Neural cell (in vitro differentiated cells): Measurements from ENCODE around the gene MACROH2A2. TPM values are rescaled to one million over a fixed set of nuclear protein-coding genes. Genes with fewer than 3 reads are reported as not detected.

Source experiments
- H2AFZ ChIP-seq: fragments of 200-600, 300-800 bp; sonication (generic), shearing (Covaris generic); 2 replicates; pipeline ENCODE4 v1.6.0; 2014; ENCODE audit warnings: low read depth, mild to moderate bottlenecking, antibody characterized with exemption, low read length, moderate library complexity
- H3F3A ChIP-seq: fragments of 200-600 bp; shearing (Covaris generic); 2 replicates; pipeline ENCODE4 v1.6.1; 2016; ENCODE audit warnings: mild to moderate bottlenecking, moderate library complexity, mixed read lengths, antibody characterized with exemption, low read length; ENCODE audit not compliant: insufficient read depth, poor library complexity, severe bottlenecking
- H3K27ac ChIP-seq: fragments of 200-600, 300-800 bp; sonication (generic), shearing (Covaris generic); 2 replicates; pipeline ENCODE4 v1.5.1; 2014; ENCODE audit warnings: mild to moderate bottlenecking, low read length, moderate library complexity
- H3K27me3 ChIP-seq: fragments of 300-800, 200-600 bp; sonication (generic), shearing (Covaris generic); 2 replicates; pipeline ENCODE4 v1.6.0; 2014; ENCODE audit warnings: mild to moderate bottlenecking, low read depth, low read length, moderate library complexity; ENCODE audit not compliant: insufficient read depth
- H3K36me3 ChIP-seq: fragments of 300-800, 200-600 bp; sonication (generic), shearing (Covaris generic); 2 replicates; pipeline ENCODE4 v1.5.1; 2014; ENCODE audit warnings: mild to moderate bottlenecking, antibody characterized with exemption, low read length, moderate library complexity; ENCODE audit not compliant: insufficient read depth
- H3K4me2 ChIP-seq: fragments of 300-800, 200-600 bp; sonication (generic), shearing (Covaris generic); 2 replicates; pipeline ENCODE4 v1.6.0; 2014; ENCODE audit warnings: mild to moderate bottlenecking, low read length
- H3K4me3 ChIP-seq: fragments of 300-800, 200-600 bp; sonication (generic), shearing (Covaris generic); 2 replicates; pipeline ENCODE4 v1.5.1; 2014; ENCODE audit warnings: mild to moderate bottlenecking, low read length, moderate library complexity
- H3K79me2 ChIP-seq: fragments of 200-600 bp; shearing (Covaris generic); replicated peaks from 2 replicates; pipeline ENCODE4 v1.6.0; 2014; ENCODE audit warnings: mild to moderate bottlenecking, low read length, moderate library complexity; ENCODE audit not compliant: insufficient read depth
- H3K9ac ChIP-seq: fragments of 300-800, 200-600 bp; sonication (generic), shearing (Covaris generic); 2 replicates; pipeline ENCODE4 v1.6.1; 2016; ENCODE audit warnings: mild to moderate bottlenecking, low read length, mixed read lengths
- H3K9me2 ChIP-seq: fragments of 200-600 bp; shearing (Covaris generic); 2 replicates; pipeline ENCODE4 v1.6.1; 2016; ENCODE audit warnings: mild to moderate bottlenecking, low read length, mixed read lengths; ENCODE audit not compliant: insufficient read depth
- H3K9me3 ChIP-seq: fragments of 200-600, 300-800 bp; sonication (generic), shearing (Covaris generic); 2 replicates; pipeline ENCODE4 v1.6.1; 2016; ENCODE audit warnings: mild to moderate bottlenecking, mixed run types, low read length, moderate library complexity, mixed read lengths
- H4K20me1 ChIP-seq: fragments of 200-600 bp; shearing (Covaris generic); 2 replicates; pipeline ENCODE4 v1.6.1; 2016; ENCODE audit warnings: mild to moderate bottlenecking, mixed run types; ENCODE audit not compliant: insufficient read depth
- CTCF ChIP-seq: fragments of 450-650 bp; IDR thresholded peaks from 2 replicates; pipeline ENCODE4 v1.5.1; 2014; ENCODE audit warnings: antibody characterized with exemption, mild to moderate bottlenecking, moderate library complexity; ENCODE audit not compliant: poor library complexity, severe bottlenecking
- EP300 ChIP-seq: fragments of 450-650 bp; conservative IDR thresholded peaks from 2 replicates; pipeline ENCODE4 v1.6.1; 2014; ENCODE audit warnings: antibody characterized with exemption, mild to moderate bottlenecking, moderate library complexity; ENCODE audit not compliant: poor library complexity, severe bottlenecking
- EZH2 ChIP-seq: fragments of 200-600, 300-800 bp; shearing (Covaris generic), sonication (generic); IDR thresholded peaks from 2 replicates; pipeline ENCODE4 v1.6.1; 2014; ENCODE audit warnings: antibody characterized with exemption, low read length, borderline replicate concordance, mild to moderate bottlenecking; ENCODE audit not compliant: insufficient read depth, poor library complexity, severe bottlenecking
- MXI1 ChIP-seq: fragments of 450-650 bp; conservative IDR thresholded peaks from 2 replicates; pipeline ENCODE4 v1.6.1; 2014; ENCODE audit warnings: antibody characterized with exemption, mild to moderate bottlenecking; ENCODE audit not compliant: poor library complexity, severe bottlenecking
- POLR2AphosphoS5 ChIP-seq: IDR thresholded peaks from 2 replicates; pipeline ENCODE4 v1.6.1; 2012
- RAD21 ChIP-seq: fragments of 450-650 bp; conservative IDR thresholded peaks from 2 replicates; pipeline ENCODE4 v1.6.1; 2014; ENCODE audit warnings: antibody characterized with exemption, mild to moderate bottlenecking, moderate library complexity
- REST ChIP-seq: IDR thresholded peaks from 2 replicates; pipeline ENCODE4 v1.6.1; 2012; ENCODE audit warnings: borderline replicate concordance
- SMC3 ChIP-seq: fragments of 450-650 bp; conservative IDR thresholded peaks from 2 replicates; pipeline ENCODE4 v1.6.1; 2014; ENCODE audit warnings: antibody characterized with exemption, mild to moderate bottlenecking, moderate library complexity; ENCODE audit not compliant: poor library complexity
- TAF1 ChIP-seq: IDR thresholded peaks from 2 replicates; pipeline ENCODE4 v1.6.1; 2012; ENCODE audit warnings: low read depth
- polyA plus RNA-seq: library from polyadenylated mRNA; depleted of rRNA; stranded (reverse); fragments of >200 nt; gene quantifications from 2 replicates; pipeline ENCODE4 v1.2.3, GENCODE V29; 2014

MACROH2A2 gene
- polyA plus RNA-seq, 1 donor from 2014 or later = 173 TPM

- TF ChIP-seq EP300 (no peak), EZH2 (no peak), CTCF (no peak), REST (no peak), RAD21 (no peak), MXI1 (no peak), SMC3 (no peak), TAF1 (no peak), POLR2AphosphoS5 (no peak)
- peaks cover 18% of the 10 kb centered on the region for H3K36me3 ChIP-seq
- peaks cover 3% of the 10 kb centered on the region for H3K79me2 ChIP-seq
- H3K27me3 ChIP-seq = no peaks in the 10 kb centered on the region
- no peak overlapping the region for H3K27ac ChIP-seq
- no peak overlapping the region for H3K4me3 ChIP-seq
- no peaks in the 10 kb centered on the region for H3K9me3 ChIP-seq
- no peak overlapping the region for H3K9ac ChIP-seq
- no peaks in the 10 kb centered on the region for H4K20me1 ChIP-seq
- no peak overlapping the region for H3K4me2 ChIP-seq
- H2AFZ ChIP-seq = no peak overlapping the region
- H3F3A ChIP-seq = no peaks in the 10 kb centered on the region
- H3K9me2 ChIP-seq = no peaks in the 10 kb centered on the region
Measured at GRCh38 chr10:70092389-70092718, 39.7 kb downstream of the MACROH2A2 start.

GRCh38 chr10:70093335-70093944 lies 40.8 kb downstream of the MACROH2A2 start:
- H3K36me3 ChIP-seq = peaks cover 18% of the 10 kb centered on the region
- no peaks in the 10 kb centered on the region for H3K9me2 ChIP-seq
- H3K27me3 ChIP-seq = no peaks in the 10 kb centered on the region
- H3F3A ChIP-seq = no peaks in the 10 kb centered on the region
- no peak for TF ChIP-seq EP300
- TF ChIP-seq MXI1 = no peak
- no peak for TF ChIP-seq TAF1
- TF ChIP-seq SMC3 = no peak
- TF ChIP-seq CTCF = no peak
- TF ChIP-seq POLR2AphosphoS5 = no peak
- no peak for TF ChIP-seq EZH2
- TF ChIP-seq REST = no peak
- no peak for TF ChIP-seq RAD21
- H3K4me3 ChIP-seq = no peak overlapping the region
- H3K27ac ChIP-seq = no peak overlapping the region
- no peak overlapping the region for H3K9ac ChIP-seq
- H3K9me3 ChIP-seq = no peaks in the 10 kb centered on the region
- peaks cover 3% of the 10 kb centered on the region for H3K79me2 ChIP-seq
- H2AFZ ChIP-seq = no peak overlapping the region
- no peaks in the 10 kb centered on the region for H4K20me1 ChIP-seq
- no peak overlapping the region for H3K4me2 ChIP-seq
